ENCODE measurements around the gene S100A8.
A peak's percentile ranks its signal among the peaks of the same experiment; 100 is the strongest.
"Not testable (repeated sequence)": the region's sequence is repeated elsewhere in the genome, so short reads cannot be mapped to it uniquely, and the experiment has no call there.

The S100A8 gene

DNA sequence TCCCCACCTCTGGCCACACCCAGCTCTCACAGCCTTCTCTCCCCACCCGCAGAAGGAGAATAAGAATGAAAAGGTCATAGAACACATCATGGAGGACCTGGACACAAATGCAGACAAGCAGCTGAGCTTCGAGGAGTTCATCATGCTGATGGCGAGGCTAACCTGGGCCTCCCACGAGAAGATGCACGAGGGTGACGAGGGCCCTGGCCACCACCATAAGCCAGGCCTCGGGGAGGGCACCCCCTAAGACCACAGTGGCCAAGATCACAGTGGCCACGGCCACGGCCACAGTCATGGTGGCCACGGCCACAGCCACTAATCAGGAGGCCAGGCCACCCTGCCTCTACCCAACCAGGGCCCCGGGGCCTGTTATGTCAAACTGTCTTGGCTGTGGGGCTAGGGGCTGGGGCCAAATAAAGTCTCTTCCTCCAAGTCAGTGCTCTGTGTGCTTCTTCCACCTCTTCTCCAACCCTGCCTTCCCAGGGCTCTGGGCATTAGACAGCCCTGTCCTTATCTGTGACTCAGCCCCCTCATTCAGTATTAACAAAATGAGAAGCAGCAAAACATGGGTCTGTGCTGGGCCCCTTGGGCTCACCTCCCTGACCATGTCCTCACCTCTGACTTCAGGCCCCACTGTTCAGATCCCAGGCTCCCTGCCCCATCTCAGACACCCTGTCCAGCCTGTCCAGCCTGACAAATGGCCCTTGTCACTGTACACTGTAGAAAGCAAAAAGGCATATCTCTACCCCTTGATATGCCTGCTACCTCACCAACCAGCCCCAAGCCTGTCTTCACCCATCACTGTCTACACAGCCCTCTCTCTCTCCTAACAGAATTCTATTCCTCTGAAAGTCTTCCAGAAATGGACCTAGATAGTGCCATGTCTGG is 30.0 kb downstream of the S100A8 start:
- no peak for DNase-seq

DNA sequence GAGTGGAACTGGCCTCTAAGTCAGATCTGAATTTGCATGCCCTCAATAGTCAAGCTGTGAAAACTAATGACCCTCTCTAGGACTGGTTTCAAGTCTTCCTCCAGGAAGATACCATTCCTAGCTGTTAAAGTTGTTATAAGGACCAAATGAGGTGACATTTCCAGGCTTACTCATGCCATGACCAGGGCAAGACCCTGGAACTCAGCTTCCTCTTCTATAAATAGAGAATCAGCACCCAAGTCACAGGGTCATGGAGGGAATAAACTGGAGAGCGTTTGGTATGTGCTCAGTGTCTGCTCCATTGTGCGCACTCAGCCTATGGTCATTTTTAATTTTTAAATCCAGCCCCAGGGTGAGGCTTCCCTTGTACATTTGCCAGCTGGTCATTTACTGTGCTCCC is 30.7 kb downstream of the S100A8 start:
- no peak for DNase-seq

DNA sequence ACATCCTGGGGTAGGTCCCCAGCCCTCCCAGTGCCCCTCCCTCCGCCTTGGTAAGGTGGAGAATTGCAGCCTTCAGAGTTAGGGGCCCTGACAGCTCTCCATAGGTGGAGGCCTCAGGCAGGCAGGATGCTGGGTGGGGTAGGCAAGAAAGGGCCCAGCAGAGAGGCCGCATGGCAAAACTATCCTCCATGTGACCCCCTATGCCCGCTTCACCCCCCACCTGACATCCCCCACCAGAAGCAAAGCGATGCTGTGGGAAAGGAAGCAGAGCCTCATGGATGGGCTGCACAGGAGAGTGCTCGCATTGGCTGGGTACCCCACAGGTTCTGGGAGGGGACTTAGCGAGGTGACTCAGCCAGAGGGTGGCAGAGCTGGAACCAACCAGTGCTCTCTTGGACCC is 31.6 kb downstream of the S100A8 start:
- no peak for DNase-seq

DNA sequence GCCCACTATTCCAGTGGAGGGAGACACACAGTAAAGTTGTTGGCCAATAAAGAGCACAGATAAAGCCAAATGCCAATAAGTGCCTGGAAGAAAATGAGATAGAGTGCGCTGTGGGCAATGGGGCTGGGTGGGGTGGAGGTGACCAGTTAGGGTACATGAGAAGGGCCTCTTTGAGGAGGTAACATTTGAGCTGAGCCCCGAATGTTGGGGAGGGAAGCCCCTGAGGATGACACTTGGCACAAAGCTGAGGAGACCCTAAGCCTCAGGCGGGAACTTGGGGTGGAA is 32.2 kb downstream of the S100A8 start:
- no peak for DNase-seq

DNA sequence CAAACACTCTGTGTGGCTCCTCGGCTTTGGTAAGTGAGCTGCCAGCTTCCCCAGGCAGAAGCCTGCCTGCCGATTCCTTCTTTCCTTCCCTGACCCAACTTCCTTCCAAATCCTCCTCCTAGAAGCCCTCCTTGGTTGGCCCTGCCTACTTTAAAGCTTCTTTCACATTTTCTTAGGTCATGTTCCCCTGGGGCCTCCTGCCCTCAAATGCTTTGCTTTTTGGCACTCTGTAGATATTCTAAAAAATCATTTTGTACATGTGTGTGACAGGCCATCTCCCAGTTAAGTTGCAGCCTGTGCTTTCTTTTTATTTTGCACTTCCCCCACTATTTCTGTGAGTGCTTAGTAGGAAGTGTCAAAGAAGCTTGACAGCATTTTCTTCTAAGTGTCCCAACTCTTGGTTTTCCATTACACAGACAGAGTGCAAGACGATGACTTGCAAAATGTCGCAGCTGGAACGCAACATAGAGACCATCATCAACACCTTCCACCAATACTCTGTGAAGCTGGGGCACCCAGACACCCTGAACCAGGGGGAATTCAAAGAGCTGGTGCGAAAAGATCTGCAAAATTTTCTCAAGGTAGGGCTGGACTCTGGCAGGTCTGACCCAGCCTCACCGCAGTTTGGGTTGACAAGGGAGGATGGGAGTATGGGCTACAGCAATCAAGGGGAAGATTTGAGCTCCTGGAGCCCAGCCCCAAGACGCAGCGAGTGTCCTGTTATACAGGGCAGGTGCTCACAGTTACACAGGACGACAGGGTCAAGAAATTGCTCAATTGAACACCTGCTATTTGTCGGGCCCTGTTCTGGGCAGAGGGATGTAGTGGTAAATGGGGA is 32.8 kb downstream of the S100A8 start, which contains the start of gene S100A9:
S100A9 (plus strand) TSS at position 2 of the 838 bp plus-strand sequence; CDS start at position 432, 430 bp downstream.
- no peak for DNase-seq

DNA sequence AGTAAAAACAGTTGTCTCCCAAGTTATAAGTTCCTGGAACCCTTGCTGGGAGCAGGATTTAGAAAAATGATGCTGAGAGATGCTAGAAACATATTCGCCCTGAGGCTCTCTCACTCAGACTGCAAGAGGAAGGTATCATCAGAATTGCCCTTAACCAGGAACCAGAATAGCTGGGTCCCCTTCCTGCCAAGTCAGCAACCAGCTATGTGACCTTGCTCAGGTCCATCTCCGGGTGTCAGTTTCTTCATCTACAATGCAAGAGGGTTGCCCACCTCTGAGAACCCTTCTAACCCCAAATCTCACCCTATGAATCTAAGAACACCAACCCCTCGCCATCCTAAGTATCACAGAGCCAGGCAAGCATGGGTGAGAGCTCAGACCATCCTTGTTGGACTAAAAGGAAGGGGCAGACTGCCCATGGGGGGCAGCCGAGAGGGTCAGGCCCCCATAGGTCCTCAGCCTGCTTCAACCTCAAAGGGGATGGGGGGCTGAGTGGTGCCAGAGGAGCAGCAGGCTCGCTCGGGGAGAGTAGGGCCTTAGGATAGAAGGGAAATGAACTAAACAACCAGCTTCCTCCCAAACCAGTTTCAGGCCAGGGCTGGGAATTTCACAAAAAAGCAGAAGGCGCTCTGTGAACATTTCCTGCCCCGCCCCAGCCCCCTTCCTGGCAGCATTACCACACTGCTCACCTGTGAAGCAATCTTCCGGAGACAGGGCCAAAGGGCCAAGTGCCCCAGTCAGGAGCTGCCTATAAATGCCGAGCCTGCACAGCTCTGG is 33.6 kb downstream of the S100A8 start:
- no peak for DNase-seq

DNA sequence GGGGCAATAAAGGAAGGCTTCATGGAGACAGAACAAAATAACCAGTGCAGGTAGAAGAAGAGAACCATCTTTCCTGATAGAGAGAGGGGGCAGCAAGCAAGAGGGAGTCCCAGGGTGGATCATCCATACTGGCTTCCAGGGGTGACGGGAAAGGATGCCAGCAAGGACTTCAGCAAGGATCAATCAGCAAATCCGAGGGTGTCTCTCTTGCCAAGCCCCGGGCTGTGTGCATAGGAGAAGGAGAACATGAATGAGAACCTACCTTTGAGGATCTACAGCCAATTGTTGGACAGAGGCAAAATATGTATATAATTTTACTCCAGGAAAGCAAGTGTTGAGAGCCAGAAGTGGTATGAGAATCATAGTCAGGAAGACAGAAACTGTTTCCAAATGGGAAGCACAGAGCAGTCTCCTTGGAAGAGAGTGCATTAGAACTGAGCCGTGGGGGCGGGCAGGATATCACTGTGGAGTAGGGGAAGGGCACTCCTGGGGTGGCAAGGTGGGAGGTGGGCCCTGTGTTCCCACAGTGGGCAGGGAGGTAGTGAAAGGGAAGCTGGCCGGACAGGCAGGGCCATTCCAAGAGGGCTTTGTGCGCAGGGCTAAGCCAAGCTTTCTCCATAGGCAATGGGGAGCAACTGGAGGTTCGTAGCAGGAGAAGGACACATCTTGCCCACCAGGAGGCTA is 34.3 kb downstream of the S100A8 start:
- DNase-seq, result no peak

DNA sequence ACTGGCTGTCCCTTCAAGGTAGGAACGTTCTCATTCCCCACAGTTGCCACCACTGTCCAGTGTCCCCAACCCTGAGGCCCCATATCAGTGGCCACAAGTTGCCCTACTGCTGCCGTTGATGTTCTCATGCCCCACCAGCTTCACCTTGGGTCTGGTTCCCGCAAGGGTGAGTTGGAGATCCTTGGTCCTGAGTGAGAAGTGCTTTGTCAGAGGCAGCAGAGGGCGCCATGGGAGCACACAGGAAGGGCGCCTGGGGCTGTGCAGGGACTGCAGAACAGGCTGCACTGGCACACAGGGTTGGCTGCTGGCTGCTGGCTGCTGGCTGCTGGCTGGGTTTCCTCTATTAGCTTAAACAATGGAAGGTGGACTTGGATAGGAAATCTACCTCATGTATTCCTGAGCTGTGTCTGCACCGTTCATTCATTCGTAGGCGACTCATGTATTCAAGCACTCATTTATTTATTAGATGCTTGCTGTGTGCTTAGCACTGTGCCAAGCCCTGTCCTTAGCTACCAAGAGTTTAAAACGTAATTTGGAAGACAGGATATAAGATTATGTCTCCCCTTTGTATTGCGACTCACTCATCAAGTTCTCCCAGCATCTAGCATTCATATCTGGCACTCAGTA is 35.3 kb downstream of the S100A8 start:
- DNase-seq, result peak; percentile 48 to 82

DNA sequence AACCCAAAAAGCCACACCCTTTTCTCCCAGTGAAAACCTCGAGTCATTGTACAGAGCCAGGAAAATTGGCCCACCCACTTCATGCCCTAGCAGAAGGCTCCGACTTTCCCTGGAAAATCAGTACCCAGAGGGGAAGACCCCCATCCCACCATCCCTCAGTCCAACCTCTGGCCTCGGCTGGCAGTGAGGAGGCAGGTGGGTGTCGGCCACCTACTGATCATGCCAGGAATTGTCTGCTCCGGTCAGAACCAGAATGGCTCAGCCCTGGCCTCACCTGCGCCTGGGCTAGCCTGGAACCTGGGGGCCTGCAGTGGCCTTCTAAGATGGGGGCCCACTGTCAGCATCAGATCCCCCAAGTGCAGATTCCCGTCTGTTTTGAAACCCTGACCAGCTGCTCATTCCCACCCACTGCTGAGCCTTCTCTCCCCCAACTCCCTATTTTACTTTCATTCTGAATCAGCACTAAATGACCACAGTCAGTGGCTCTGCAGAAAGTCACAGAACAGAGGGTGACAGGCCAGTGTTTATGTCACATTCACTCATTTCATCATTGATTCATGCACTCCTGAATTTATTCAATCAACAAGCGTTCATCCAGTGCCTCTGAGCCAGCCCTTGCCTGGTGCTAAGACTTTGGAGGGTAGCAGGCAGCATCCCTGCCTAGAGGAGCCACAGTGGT is 36.2 kb downstream of the S100A8 start:
- DNase-seq, result peak in 1 of 2 experiments; percentile 4

DNA sequence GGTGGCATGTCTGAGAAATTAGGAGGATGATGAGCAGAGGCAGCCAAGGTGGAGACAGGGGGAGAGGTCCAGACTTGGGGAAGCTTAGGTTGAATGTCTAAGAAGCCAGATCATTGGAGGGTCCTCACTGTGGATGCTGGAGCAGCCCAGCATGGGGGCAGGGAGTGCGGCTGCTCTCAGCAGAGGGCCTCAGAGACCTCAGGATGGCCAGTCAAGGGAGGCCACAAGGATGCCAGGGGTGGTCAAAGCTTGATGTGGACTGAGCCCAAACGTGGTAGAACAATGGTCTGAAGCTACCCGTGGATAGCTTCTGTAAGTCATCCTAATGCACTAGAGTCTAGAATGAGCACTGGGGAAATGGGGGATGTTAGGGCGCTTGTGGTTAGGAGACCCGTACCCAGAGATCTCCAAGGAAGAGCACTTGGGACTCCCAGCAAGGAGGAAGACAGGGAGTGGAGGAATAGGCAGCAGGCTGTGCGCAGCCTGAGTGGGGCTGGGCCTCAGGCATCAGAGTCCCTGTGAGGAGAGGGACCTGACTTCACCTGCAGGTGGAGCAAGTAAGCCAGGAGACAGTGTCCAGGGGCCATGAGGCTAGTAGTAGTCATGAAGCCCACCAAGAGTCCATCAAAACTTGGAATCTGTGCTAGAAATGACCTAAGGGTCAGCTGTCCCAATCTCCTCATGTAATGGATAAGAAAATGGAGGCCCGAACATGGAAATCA is 37.5 kb downstream of the S100A8 start:
- peak; percentile 15 to 50 for DNase-seq

DNA sequence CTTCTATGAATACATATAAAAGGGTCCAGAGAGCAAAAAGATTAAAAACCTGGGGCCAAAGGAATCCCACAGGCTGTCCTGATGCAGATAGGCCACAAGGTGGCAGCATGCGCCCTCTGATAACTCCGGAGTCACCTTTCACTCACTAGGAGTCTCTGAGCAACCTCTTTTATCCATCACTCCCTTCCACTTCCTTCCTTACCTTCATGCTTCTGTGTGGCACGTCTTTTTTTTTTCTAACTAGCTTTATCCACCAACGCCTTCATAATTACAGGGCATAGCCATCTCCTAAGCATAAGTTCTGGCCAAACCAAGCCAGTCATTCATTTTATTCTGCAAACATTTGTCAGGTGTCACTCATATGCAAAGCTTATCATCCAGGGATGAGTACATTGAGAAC is 38.4 kb downstream of the S100A8 start:
- DNase-seq, result peak; percentile 34 to 71

DNA sequence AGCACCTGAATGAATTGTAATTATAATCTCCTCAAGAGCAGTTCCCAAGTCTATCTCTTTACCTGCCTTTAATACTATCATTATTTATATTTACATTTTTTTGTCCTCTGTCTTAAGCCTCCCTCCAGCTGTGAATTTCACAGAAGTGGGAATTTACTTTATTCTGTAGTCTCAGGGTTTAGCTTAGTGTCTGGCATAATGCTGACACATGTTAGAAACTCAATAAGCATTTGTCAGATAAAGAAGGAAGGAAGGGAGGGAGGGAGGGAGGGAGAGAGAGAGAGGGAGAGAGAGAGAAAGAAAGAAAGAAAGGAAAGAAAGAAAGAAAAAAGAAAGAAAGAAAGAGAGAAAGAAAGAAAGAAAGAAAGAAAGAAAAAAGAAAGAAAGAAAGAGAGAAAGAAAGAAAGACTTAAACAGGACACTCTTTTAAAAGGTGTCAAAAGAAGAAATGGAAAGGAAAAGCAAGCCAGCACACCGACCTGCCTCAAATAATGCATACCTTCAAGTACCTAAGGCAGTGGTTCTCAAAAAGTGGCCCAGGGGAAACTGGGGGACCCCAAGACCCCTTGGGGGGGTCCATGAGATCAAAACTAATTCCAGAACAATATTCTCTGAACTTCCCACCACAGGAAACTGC is 40.4 kb downstream of the S100A8 start:
- DNase-seq, result no peak

DNA sequence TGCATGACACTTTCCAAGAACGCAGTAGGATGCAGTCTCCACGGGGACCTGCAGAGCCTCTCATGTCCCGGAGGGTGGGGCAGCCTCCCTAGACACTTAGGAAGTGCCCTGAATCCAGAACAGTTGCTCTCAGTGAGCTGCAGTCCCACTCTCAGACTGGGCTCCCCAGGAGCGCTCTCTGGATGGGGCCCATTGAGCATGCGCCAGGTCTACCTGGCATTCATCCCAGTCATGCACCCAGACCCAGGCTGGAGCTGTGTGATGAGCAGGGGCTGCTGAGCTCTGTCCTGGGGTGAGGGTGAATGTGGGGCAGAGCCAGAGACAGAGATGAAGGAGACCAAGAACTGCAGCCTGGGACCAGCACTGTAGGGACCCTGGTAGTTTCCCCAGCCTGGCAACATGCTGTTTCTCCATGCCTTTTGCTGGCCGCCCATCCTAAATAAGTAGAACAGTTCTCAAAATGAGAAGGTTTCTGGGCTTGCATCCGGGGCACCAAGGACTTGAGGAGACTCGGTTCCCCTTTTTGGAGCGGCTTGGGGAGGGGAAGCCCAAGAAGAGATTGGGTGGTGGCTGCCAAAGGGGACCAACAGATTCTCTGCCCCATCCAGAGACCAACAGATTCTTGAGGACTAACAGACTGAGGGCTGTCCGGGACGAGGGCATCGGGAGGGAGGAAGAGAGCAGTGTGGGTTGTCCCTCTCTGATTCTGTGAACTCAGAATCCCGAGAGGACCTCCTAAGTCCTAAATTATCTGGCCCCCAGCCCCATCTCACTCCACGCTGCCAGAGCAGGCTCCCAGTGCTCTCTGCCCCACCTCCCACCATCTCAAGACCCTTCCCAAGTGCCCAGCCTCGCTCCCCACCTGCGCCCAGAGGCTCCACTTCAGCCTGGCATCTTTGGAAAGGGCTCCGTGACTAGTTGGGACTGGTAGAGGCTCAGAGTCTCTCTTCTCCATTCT is 41.2 kb downstream of the S100A8 start:
- no peak for DNase-seq

DNA sequence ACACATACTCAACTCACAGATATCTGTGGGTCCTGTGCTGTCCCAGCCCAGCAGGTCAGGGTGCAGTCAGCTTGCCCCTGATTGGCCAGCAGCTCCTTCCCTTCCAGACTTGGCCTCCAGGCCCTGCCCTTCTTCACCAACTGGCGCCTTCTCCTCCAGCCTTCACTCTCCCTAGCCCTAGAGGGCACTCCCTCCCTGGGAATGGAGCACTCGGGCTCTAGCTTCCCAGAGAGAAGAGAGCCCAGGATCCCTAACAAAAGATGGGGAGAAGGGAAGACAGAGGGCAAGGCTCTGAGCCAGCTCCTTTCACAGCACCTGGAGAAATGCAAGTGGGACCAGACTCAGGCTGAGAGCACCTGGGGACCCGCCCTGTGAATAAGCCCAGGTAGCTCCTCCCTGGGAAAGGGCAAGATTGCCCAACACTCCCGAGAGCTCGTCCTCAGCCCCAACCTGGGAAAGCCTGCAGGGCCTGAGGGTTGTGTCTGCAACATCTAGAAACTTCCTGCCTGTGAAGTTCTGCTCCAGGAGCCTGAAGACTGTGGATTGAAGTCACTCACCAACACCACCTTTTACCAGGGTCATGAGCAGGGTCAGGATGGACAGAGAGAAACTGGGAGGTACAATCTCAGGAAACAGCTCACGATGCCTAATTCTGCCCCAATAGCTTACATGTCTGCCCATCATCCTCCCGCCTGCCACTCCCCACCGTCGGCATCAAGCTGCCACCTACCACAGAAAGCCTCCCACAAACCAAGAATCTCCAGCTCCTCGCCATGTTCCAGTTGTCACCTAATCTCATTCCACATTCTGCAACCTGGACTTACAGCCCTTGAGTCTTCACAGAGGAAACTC is 42.1 kb downstream of the S100A8 start, which contains the start of gene PGLYRP4:
PGLYRP4 (minus strand) TSS at position 331 of the 852 bp plus-strand sequence. CDS start 909 bp downstream, outside the sequence.
- DNase-seq, result peak in 1 of 2 experiments; percentile 50

DNA sequence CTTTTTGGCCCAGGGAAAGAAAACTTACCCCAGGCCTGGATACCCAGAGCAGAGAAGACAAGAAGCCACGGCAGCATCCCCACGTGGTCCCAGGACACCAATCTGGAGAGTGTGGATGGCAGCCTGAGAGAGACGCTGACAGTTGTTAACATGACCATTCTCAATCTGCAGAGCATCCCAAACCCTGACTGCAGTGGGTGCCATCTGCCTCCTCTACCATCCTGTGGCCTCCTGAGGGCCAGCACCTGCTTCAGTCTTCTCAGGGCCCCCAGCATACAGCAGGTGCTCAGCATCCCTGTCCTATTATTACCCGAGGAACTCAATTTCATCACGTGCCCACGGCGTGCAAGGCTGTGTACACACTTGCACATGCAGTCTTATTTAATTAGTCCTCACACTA is 43.0 kb downstream of the S100A8 start:
- peak; percentile 42 to 84 for DNase-seq

DNA sequence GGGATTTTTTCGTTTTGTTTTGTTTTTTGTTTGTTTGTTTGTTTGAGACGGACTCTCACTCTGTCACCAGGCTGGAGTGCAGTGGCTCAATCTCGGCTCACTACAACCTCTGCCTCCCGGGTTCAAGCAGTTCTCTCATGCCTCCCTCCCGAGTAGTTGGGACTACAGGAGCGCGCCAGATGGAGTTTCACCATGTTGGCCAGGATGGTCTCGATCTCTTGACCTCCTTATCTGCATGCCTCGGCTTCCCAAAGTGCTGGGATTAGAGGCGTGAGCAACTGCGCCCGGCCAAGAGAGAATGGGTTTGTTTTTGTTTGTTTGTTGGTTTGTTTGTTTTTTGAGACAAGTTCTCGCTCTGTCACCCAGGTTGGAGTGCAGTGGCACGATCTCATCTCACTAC is 43.8 kb downstream of the S100A8 start:
- DNase-seq, result not testable (repeated sequence)

DNA sequence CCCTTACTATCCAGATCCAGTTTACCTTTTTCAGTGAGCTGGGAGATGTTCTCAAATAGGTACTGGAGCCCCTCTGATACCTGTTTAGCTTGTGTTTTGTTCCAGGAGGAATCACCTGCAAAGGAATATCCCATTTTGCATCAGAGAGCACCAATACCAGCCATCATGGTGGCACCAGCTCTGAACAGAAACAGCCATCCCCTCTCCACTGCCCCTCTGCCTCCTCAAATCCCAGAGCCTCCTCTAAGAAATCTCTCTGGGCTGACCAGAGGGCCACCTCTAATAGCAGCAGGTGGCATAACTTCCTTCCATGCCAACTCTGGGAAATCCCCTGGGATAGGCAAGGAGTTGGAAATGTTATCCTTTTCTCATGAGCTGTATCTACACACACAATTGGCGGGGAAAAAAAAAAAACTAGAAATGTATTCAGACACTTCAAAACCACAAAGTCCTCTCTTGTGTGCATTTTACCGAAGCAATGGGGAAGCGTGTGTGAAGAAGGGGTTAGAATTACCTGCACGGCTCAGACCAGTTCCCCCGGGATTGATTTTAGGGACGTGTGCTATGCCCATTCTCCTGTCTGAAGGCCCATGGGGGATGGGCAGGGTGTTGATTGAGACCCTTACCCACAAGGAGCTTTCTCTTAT is 44.7 kb downstream of the S100A8 start:
- peak in 1 of 2 experiments; percentile 9 for DNase-seq
